HepG2 (cell line): ENCODE data around the gene DGUOK. TPM values are rescaled to one million over a fixed set of nuclear protein-coding genes. Genes with fewer than 3 reads are reported as not detected.

Experiments
- HIC2 ChIP-seq: sonication (generic); formaldehyde crosslinking; IDR thresholded peaks from 2 replicates; pipeline ENCODE4 v1.9.0; 2022; ENCODE audit warnings: low read depth, missing genetic modification reagents
- MAZ ChIP-seq, 2 experiments: sonication (generic) in 1 of 2; formaldehyde crosslinking in 1 of 2; IDR thresholded peaks; 2 replicates each; pipeline versions ENCODE4 v1.5.0 to v1.6.1; 2012 to 2020; ENCODE audit warnings: low read depth in 2 of 2, mild to moderate bottlenecking in 2 of 2, borderline replicate concordance in 1 of 2, improper control_type of control experiment in 1 of 2, low read length in 1 of 2, missing genetic modification reagents in 1 of 2, moderate library complexity in 1 of 2
- MIXL1 ChIP-seq: IDR thresholded peaks from 2 replicates; pipeline ENCODE4 v1.6.1; 2016
- NFIB ChIP-seq: sonication (generic); formaldehyde crosslinking; IDR thresholded peaks from 2 replicates; pipeline ENCODE4 v1.9.0; 2021; ENCODE audit warnings: missing genetic modification reagents, mild to moderate bottlenecking, borderline replicate concordance
- PLRG1 ChIP-seq: fragments of 450-650 bp; conservative IDR thresholded peaks from 2 replicates; pipeline ENCODE4 v1.6.1; 2016
- TCF12 ChIP-seq, 2 experiments: fragments of 450-650 bp in 1 of 2; sonication (generic) in 1 of 2; formaldehyde crosslinking in 1 of 2; IDR thresholded peaks; 2 replicates each; pipeline versions ENCODE4 v1.6.1 to v1.8.0; 2017 to 2022; ENCODE audit warnings: antibody characterized with exemption in 1 of 2, mild to moderate bottlenecking in 1 of 2, missing genetic modification reagents in 1 of 2, moderate library complexity in 1 of 2
- THRA ChIP-seq: sonication (generic); formaldehyde crosslinking; IDR thresholded peaks from 2 replicates; pipeline ENCODE4 v1.4.0; 2020; ENCODE audit warnings: missing genetic modification reagents, borderline replicate concordance
- ZFP91 ChIP-seq: sonication (generic); formaldehyde crosslinking; IDR thresholded peaks from 2 replicates; pipeline ENCODE4 v1.9.0; 2022; ENCODE audit warnings: missing genetic modification reagents, mild to moderate bottlenecking, borderline replicate concordance
- ZNF432 ChIP-seq: sonication (generic); formaldehyde crosslinking; IDR thresholded peaks from 2 replicates; pipeline ENCODE4 v1.5.0; 2020; ENCODE audit warnings: missing genetic modification reagents, mild to moderate bottlenecking, borderline replicate concordance
- ZNF570 ChIP-seq: sonication (generic); formaldehyde crosslinking; IDR thresholded peaks from 2 replicates; pipeline ENCODE4 v1.4.0; 2020; ENCODE audit warnings: mild to moderate bottlenecking, missing genetic modification reagents, borderline replicate concordance
- polyA plus RNA-seq, 8 experiments: library from polyadenylated mRNA; depleted of rRNA in 3 of 8; stranded (reverse) in 7 of 8; unstranded in 1 of 8; fragments of >200 nt; fragmentation: Illumina TruSeq in 4 of 8; extraction: Trizol in 4 of 8; gene quantifications; 2 replicates each; pipeline versions ENCODE4 v1.2.1 to v1.2.3, GENCODE V29; 2011 to 2016; ENCODE audit warnings: low read depth in 4 of 8, missing spikeins in 1 of 8, mixed read lengths in 1 of 8; ENCODE audit not compliant: insufficient read depth in 1 of 8
- total RNA-seq, 5 experiments: library from RNA; depleted of rRNA; stranded (reverse); fragments of >200 nt; fragmentation: Illumina TruSeq; extraction: Trizol; gene quantifications; 2 replicates each; pipeline ENCODE4 v1.2.3, GENCODE V29; 2016; ENCODE audit warnings: low read depth in 1 of 5
- TF ChIP-seq, protein P1 (sequence below): sonication (generic); formaldehyde crosslinking; conservative IDR thresholded peaks from 2 replicates; pipeline ENCODE4 v1.8.1; 2023; ENCODE audit warnings: missing genetic modification reagents
- TF ChIP-seq, protein P2 (sequence below): sonication (generic); formaldehyde crosslinking; IDR thresholded peaks from 2 replicates; pipeline ENCODE4 v1.4.0; 2020; ENCODE audit warnings: missing genetic modification reagents; ENCODE audit errors: not compliant biosample characterization
- TF ChIP-seq, protein P3 (sequence below): fragments of 450-650 bp; IDR thresholded peaks from 2 replicates; pipeline ENCODE4 v1.6.1; 2017; ENCODE audit warnings: mild to moderate bottlenecking

Gene DGUOK
- total and polyA plus RNA-seq, 2 of the 13 experiments (the other 11 are each of a cell fraction or from before 2014, with no cell fraction given), result 105 to 137 TPM

DNA sequence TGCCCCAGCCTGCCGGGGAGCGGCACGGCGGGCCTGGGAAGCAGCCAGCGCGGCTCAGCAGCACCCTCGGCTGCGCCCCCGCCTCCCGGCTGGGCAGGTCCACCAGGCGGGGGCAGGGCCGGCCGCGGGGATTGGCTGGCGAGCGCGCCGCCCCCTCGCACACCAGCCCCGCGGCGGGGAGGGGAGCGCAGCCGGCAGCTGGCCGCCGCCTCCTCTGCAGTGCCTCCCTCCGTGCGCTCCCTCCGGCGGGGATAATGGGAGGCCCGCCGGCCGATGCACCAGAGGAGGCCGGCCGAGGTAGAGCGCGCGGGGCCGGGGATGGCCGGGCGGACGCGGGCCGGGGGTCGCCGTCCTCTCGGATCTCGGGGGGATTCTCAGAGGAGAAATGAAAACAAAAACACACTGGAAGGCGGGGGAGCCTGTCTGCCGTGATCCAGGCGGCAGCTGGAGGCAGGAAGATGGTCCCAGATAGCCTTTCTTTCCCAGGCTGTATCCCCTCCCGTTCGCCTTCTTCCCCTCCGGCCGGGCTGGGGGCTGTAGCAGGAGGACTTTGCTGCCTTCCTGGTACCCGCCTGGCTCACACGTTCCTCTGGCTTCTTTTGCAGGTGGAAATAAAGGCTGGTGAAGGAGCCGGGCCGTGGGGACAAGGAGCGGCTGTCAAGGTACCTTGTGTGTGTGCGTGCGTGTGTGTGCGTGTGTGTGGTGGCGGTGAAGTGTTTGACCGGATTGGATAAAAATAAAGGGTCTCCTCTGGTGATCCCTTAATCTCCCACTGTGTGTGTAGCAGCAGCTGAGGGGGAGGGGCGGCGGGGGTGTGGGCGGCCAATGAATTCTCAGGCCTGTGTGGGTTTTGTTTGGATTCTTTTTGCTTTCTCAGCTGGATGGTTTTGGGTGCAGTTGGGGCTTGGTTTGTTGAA is 76.1 kb downstream of the DGUOK start (continued):
- TF ChIP-seq ZFP91 (CRISPR knock-in tag) (peak; percentile 48; the same call in 1 of the 2 replicates), MAZ (IDR thresholded peaks at IDR 0.05; ENCODE audit: borderline replicate concordance, low read depth, low read length) (peak; percentile 66; the same call in 1 of the 2 replicates), MAZ (CRISPR knock-in tag; IDR thresholded peaks at IDR 0.05; ENCODE audit: low read depth) (peak; percentile 96), THRA (CRISPR knock-in tag) (no peak), ZNF432 (CRISPR knock-in tag) (no peak), ZNF570 (CRISPR knock-in tag) (no peak), NFIB (no peak), PLRG1 (no peak), HIC2 (CRISPR knock-in tag) (no peak), TCF12 (IDR thresholded peaks at IDR 0.05) (no peak), TCF12 (CRISPR knock-in tag; IDR thresholded peaks at IDR 0.05) (no peak), MIXL1 (no peak)
- TF ChIP-seq, protein P1, sequence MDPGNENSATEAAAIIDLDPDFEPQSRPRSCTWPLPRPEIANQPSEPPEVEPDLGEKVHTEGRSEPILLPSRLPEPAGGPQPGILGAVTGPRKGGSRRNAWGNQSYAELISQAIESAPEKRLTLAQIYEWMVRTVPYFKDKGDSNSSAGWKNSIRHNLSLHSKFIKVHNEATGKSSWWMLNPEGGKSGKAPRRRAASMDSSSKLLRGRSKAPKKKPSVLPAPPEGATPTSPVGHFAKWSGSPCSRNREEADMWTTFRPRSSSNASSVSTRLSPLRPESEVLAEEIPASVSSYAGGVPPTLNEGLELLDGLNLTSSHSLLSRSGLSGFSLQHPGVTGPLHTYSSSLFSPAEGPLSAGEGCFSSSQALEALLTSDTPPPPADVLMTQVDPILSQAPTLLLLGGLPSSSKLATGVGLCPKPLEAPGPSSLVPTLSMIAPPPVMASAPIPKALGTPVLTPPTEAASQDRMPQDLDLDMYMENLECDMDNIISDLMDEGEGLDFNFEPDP (CRISPR knock-in tag), result no peak
- TF ChIP-seq, protein P2, sequence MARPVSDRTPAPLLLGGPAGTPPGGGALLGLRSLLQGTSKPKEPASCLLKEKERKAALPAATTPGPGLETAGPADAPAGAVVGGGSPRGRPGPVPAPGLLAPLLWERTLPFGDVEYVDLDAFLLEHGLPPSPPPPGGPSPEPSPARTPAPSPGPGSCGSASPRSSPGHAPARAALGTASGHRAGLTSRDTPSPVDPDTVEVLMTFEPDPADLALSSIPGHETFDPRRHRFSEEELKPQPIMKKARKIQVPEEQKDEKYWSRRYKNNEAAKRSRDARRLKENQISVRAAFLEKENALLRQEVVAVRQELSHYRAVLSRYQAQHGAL, result no peak
- TF ChIP-seq, protein P3, sequence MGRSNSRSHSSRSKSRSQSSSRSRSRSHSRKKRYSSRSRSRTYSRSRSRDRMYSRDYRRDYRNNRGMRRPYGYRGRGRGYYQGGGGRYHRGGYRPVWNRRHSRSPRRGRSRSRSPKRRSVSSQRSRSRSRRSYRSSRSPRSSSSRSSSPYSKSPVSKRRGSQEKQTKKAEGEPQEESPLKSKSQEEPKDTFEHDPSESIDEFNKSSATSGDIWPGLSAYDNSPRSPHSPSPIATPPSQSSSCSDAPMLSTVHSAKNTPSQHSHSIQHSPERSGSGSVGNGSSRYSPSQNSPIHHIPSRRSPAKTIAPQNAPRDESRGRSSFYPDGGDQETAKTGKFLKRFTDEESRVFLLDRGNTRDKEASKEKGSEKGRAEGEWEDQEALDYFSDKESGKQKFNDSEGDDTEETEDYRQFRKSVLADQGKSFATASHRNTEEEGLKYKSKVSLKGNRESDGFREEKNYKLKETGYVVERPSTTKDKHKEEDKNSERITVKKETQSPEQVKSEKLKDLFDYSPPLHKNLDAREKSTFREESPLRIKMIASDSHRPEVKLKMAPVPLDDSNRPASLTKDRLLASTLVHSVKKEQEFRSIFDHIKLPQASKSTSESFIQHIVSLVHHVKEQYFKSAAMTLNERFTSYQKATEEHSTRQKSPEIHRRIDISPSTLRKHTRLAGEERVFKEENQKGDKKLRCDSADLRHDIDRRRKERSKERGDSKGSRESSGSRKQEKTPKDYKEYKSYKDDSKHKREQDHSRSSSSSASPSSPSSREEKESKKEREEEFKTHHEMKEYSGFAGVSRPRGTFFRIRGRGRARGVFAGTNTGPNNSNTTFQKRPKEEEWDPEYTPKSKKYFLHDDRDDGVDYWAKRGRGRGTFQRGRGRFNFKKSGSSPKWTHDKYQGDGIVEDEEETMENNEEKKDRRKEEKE, result no peak
